Breast epithelium (tissue), 4 donors: ENCODE measurements around the gene CYTIP. TPM values are rescaled to one million over a fixed set of nuclear protein-coding genes. Genes with fewer than 3 reads are reported as not detected.

Experiments used
- DNase-seq, 2 donors: peaks; one replicate each; pipeline ENCODE4 v3.0.0-alpha.2; 2019; ENCODE audit warnings: low spot score in 2 of 2
- H3K27ac ChIP-seq, 2 donors: fragments of 200-600 bp; sonication (generic) in 1 of 2; one replicate each; pipeline ENCODE4 v1.5.1; 2016 to 2019; ENCODE audit warnings: mild to moderate bottlenecking in 1 of 2
- H3K27me3 ChIP-seq, 2 donors: fragments of 200-600 bp; sonication (generic) in 1 of 2; one replicate each; pipeline versions ENCODE4 v1.5.1 to v1.6.0; 2017 to 2019; ENCODE audit warnings: control low read depth in 1 of 2, mild to moderate bottlenecking in 1 of 2
- H3K36me3 ChIP-seq: fragments of 200-600 bp; one replicate; pipeline ENCODE4 v1.5.1; 2019
- H3K4me1 ChIP-seq, 2 donors: fragments of 200-600 bp; sonication (generic); one replicate each; pipeline ENCODE4 v1.5.1; 2016 to 2019; ENCODE audit warnings: control low read depth in 1 of 2
- H3K4me3 ChIP-seq, 3 donors: fragments of 200-600 bp; sonication (generic); 1 replicate in 2 of 3; 2 replicates in 1 of 3; pipeline ENCODE4 v1.5.1; 2016 to 2019; ENCODE audit warnings: mild to moderate bottlenecking in 3 of 3, moderate library complexity in 2 of 3
- H3K9me3 ChIP-seq, 2 donors: fragments of 200-600 bp; sonication (generic) in 1 of 2; one replicate each; pipeline ENCODE4 v1.5.1; 2016 to 2019; ENCODE audit warnings: control low read depth in 1 of 2
- POLR2A ChIP-seq: fragments of 450-650 bp; IDR thresholded peaks from one replicate; pipeline ENCODE4 v1.6.1; 2016; ENCODE audit warnings: antibody characterized with exemption, mild to moderate bottlenecking, moderate library complexity
- POLR2AphosphoS5 ChIP-seq, 3 donors: sonication (generic); formaldehyde crosslinking; IDR thresholded peaks; one replicate each; pipeline ENCODE4 v1.6.1; 2017; ENCODE audit warnings: antibody characterized with exemption in 3 of 3
- intact Hi-C: fragments of 100-400 bp; cut with DNase I; formaldehyde crosslinking; loops from one replicate; pipeline ENCODE4 v1.15.1; 2023; ENCODE audit warnings: low total_unique reads
- total RNA-seq, 3 donors: library from RNA; depleted of rRNA; stranded (reverse); fragments of >200 nt; gene quantifications; one replicate each; pipeline ENCODE4 v1.1.0, GENCODE V29; 2016
- TF ChIP-seq, protein P1 (sequence below), 3 donors: fragments of 450-650 bp; IDR thresholded peaks; one replicate each; pipeline ENCODE4 v1.5.1; 2016 to 2017; ENCODE audit warnings: antibody characterized with exemption in 3 of 3, mild to moderate bottlenecking in 3 of 3, moderate library complexity in 3 of 3

CYTIP gene
- total RNA-seq, 3 donors from 2014 or later, result 11.5 to 18.7 (median 16.8) TPM

DNA sequence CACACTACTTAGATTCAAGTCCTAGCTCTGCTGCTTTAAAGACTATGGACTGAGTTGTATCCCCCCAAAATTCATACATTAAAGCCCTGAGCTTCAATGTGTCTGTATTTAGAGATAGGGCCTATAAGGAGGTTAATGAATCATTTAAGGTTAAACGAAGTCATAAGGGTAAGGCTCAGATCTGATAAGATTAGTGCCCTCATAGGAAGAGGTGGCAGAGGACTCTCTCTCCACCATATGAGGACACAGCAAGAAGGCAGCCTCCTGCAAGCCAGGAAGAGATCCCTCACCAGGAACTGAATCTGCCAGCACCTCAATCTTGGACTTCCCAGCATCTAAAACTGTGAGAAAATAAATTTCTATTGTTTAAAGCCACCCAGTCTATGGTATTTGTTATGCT is 3.1 kb upstream of the CYTIP start:
- intact Hi-C loops, result no loop called here

DNA sequence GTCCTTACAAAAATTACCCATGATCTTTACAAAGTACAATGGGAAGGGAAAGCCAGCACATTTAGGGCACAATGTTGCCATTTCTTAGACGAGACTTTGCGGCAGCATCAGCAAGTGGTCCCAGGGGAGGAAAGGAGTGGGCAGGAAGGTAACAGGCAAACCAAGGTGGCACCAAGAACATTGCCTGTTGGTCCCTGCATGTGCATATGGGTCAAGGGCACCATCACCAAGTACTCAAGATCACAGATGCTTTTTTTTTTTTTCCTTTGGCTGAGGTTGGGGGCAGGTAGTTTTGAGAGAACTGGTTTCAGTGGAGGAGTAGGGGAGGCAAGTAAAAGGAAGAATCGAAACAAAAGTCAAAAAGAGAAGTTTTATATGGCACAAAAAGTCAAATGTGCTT is 752 bp upstream of the CYTIP start:
- Histone ChIP-seq H3K36me3 (no peaks in the 10 kb centered on the region), H3K4me1 (no peaks in the 10 kb centered on the region), H3K9me3 (no peaks in the 10 kb centered on the region), H3K27me3 (no peaks in the 10 kb centered on the region), H3K4me3 (peak overlapping the region in 1 of 3 donors; percentile 30), H3K27ac (no peak overlapping the region)
- no peak for DNase-seq
- TF ChIP-seq, protein P1, sequence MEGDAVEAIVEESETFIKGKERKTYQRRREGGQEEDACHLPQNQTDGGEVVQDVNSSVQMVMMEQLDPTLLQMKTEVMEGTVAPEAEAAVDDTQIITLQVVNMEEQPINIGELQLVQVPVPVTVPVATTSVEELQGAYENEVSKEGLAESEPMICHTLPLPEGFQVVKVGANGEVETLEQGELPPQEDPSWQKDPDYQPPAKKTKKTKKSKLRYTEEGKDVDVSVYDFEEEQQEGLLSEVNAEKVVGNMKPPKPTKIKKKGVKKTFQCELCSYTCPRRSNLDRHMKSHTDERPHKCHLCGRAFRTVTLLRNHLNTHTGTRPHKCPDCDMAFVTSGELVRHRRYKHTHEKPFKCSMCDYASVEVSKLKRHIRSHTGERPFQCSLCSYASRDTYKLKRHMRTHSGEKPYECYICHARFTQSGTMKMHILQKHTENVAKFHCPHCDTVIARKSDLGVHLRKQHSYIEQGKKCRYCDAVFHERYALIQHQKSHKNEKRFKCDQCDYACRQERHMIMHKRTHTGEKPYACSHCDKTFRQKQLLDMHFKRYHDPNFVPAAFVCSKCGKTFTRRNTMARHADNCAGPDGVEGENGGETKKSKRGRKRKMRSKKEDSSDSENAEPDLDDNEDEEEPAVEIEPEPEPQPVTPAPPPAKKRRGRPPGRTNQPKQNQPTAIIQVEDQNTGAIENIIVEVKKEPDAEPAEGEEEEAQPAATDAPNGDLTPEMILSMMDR (IDR thresholded peaks at IDR 0.05), result no peak
- TF ChIP-seq POLR2AphosphoS5 (IDR thresholded peaks at IDR 0.05) (no peak), POLR2A (no peak)
- intact Hi-C loops, result loop anchor here (5.0 kb wide), 1 partner anchor 1622 kb away; no protein-coding TSS in a partner anchor

More for the DNA sequence above, 3.1 kb upstream of the CYTIP start:
- no peaks in the 10 kb centered on the region for H3K36me3 ChIP-seq
- no peak overlapping the region for H3K4me3 ChIP-seq
- no peaks in the 10 kb centered on the region for H3K27me3 ChIP-seq
- no peaks in the 10 kb centered on the region for H3K4me1 ChIP-seq
- no peak for DNase-seq
- no peak overlapping the region for H3K27ac ChIP-seq
- TF ChIP-seq, protein P1 (IDR thresholded peaks at IDR 0.05), result no peak
- TF ChIP-seq POLR2A (no peak), POLR2AphosphoS5 (IDR thresholded peaks at IDR 0.05) (no peak)
- H3K9me3 ChIP-seq, result no peaks in the 10 kb centered on the region

DNA sequence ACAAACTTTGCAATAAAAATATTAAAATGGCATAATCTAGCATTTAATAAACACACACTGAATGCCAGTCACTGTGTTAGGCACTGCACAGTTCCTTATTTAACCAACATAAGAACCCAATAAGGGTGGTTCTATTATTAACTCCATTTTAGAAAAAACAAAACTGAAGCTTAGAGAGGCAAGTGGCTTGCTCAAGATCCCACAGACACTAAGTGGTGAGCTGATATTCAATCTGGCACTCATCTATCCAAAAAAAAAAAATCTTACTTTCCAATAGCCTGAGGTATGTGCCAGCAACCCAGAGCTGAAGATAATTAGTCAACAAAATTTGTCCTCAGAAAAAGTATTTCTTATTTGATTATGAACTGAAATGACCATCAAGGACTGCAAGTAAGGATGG is 799 bp downstream of the CYTIP start:
- intact Hi-C loops, result loop anchor here (5.0 kb wide), 1 partner anchor 1621 kb away; no protein-coding TSS in a partner anchor
- no peaks in the 10 kb centered on the region for H3K4me1 ChIP-seq
- H3K9me3 ChIP-seq, result no peaks in the 10 kb centered on the region
- TF ChIP-seq POLR2A, result no peak
- TF ChIP-seq POLR2AphosphoS5 (IDR thresholded peaks at IDR 0.05), result no peak
- TF ChIP-seq, protein P1 (IDR thresholded peaks at IDR 0.05), result no peak
- DNase-seq, result no peak
- H3K27ac ChIP-seq, result no peak overlapping the region
- no peaks in the 10 kb centered on the region for H3K36me3 ChIP-seq
- H3K4me3 ChIP-seq, result peak overlapping the region; percentile 30 to 39 (median 36)
- H3K27me3 ChIP-seq, result no peaks in the 10 kb centered on the region

DNA sequence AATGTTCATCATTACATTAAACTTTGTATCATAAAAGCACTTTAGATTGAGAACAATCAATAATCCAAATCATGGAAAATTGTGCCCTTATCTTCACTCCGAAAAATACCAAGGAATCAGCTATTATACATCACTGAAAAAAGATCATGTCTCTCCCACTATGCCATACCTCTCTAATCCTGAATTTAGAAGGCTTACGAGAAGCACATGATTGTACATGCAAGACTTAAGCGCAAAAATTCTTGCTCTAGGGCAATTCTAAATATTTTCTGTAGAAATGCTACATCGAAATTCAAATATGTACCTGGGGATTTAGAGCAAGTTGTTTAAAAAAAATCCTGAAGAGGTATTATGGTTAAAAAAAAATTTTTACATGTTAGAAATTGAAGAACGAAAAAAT is 1.3 kb downstream of the CYTIP start:
- no peaks in the 10 kb centered on the region for H3K36me3 ChIP-seq
- no peaks in the 10 kb centered on the region for H3K4me1 ChIP-seq
- intact Hi-C loops, result loop anchor here (5.0 kb wide), 1 partner anchor 1620 kb away; no protein-coding TSS in a partner anchor
- H3K9me3 ChIP-seq, result no peaks in the 10 kb centered on the region
- no peak for DNase-seq
- no peaks in the 10 kb centered on the region for H3K27me3 ChIP-seq
- TF ChIP-seq POLR2AphosphoS5 (IDR thresholded peaks at IDR 0.05), result no peak
- TF ChIP-seq POLR2A, result no peak
- TF ChIP-seq, protein P1 (IDR thresholded peaks at IDR 0.05), result no peak
- peak overlapping the region; percentile 26 to 36 (median 30) for H3K4me3 ChIP-seq
- H3K27ac ChIP-seq, result no peak overlapping the region

DNA sequence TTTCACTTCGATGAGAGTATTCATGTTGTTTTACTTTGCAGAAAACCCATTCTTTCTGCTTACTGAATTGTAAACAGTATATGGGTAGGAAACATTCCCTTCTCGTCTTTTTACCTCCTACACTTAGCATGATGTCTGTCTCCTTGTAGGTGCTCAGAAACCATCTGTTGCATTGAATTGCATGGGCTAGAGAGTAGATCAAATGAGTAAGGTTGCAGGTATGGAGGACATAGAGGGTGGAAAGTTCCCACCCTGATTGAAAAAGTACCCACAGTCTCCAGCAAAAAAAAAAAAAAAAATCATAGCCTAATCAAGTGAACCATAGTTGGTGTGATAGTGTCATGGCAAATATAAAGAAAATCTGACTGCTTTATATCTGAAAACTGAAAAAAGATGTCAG is 1.7 kb downstream of the CYTIP start:
- TF ChIP-seq, protein P1 (IDR thresholded peaks at IDR 0.05), result no peak
- TF ChIP-seq POLR2AphosphoS5 (IDR thresholded peaks at IDR 0.05) (no peak), POLR2A (no peak)
- Histone ChIP-seq H3K27me3 (no peaks in the 10 kb centered on the region), H3K36me3 (no peaks in the 10 kb centered on the region), H3K9me3 (no peaks in the 10 kb centered on the region), H3K4me3 (peak overlapping the region; percentile 30 to 36 (median 36)), H3K4me1 (no peaks in the 10 kb centered on the region), H3K27ac (no peak overlapping the region)
- intact Hi-C loops, result loop anchor here (5.0 kb wide), 1 partner anchor 1620 kb away; no protein-coding TSS in a partner anchor
- no peak for DNase-seq
